ENCODE data around the gene UMOD.

Gene UMOD

DNA sequence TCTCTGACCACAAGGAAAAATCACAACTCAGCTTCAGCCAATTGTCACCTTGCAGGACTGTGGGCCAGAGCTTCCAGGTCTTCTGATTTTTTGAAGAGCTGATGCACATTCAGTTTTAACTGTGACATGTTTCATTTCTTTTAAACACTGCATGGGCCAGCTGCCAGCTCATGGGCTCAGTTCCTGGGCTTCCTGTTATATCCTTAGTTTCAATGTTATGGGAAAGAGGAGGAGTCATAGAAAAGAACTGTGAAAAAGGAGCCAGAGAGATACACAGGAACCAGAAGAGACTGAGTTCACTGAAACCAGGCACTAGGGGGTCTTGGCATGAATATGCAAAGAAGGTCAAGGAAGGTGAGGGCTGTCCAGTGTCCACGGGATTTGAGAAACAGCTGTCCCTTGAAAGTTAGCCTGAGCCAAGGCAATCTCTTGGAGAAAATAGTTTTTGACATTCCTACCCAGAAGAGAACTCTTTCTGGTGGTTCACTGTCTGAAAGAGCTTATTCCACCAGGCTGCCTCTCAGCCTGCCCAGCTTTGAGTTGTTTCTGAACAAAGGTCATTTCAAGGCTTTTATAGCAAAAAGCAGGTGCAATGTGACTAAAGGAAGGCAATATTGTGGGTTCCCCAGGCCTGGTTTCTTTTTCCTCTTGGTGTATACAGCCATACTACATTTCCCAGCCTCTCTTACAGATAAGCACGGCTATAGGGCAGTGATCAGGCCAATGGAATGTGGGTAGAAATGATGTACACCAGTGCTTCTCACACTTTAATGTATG lies 41.5 kb upstream of the UMOD start:
- no peak for ATAC-seq
- TF ChIP-seq PPARA (CRISPR knock-in tag; IDR thresholded peaks at IDR 0.05; ENCODE audit: borderline replicate concordance), result no peak
- TF ChIP-seq CSDC2 (CRISPR knock-in tag; IDR thresholded peaks at IDR 0.05), result no peak
- TF ChIP-seq ZC3H10 (CRISPR knock-in tag; IDR thresholded peaks at IDR 0.05), result no peak
- no peak for TF ChIP-seq ZFP30 (CRISPR knock-in tag; IDR thresholded peaks at IDR 0.05)
- no peak for TF ChIP-seq TSHZ2 (CRISPR knock-in tag; IDR thresholded peaks at IDR 0.05)
- TF ChIP-seq ESRRG (CRISPR knock-in tag; IDR thresholded peaks at IDR 0.05), result no peak

GRCh38 chr16:20391045-20391444 lies 38.5 kb upstream of the UMOD start:
- no peak for ATAC-seq
- TF ChIP-seq ZFP30 (CRISPR knock-in tag; IDR thresholded peaks at IDR 0.05) (no peak), SNAI2 (CRISPR knock-in tag; IDR thresholded peaks at IDR 0.05) (no peak), CSDC2 (CRISPR knock-in tag; IDR thresholded peaks at IDR 0.05) (no peak), POU6F1 (CRISPR knock-in tag; IDR thresholded peaks at IDR 0.05; ENCODE audit: borderline replicate concordance, low read depth) (no peak), RARB (CRISPR knock-in tag; IDR thresholded peaks at IDR 0.05) (no peak), BACH2 (CRISPR knock-in tag; IDR thresholded peaks at IDR 0.05; ENCODE audit: borderline replicate concordance) (no peak), TCF4 (CRISPR knock-in tag; IDR thresholded peaks at IDR 0.05; ENCODE audit: borderline replicate concordance) (no peak), ZFP3 (CRISPR knock-in tag; IDR thresholded peaks at IDR 0.05) (no peak), PPARA (CRISPR knock-in tag; IDR thresholded peaks at IDR 0.05; ENCODE audit: borderline replicate concordance) (no peak), ZC3H10 (CRISPR knock-in tag; IDR thresholded peaks at IDR 0.05) (no peak), ARNTL (CRISPR knock-in tag; IDR thresholded peaks at IDR 0.05; ENCODE audit: borderline replicate concordance, low read depth) (no peak), TOX (CRISPR knock-in tag; IDR thresholded peaks at IDR 0.05; ENCODE audit: borderline replicate concordance) (no peak), ZNF8 (CRISPR knock-in tag; IDR thresholded peaks at IDR 0.05) (no peak), GLIS3 (CRISPR knock-in tag; IDR thresholded peaks at IDR 0.05) (no peak), ESRRG (CRISPR knock-in tag; IDR thresholded peaks at IDR 0.05) (no peak)
- TF ChIP-seq, protein P1, sequence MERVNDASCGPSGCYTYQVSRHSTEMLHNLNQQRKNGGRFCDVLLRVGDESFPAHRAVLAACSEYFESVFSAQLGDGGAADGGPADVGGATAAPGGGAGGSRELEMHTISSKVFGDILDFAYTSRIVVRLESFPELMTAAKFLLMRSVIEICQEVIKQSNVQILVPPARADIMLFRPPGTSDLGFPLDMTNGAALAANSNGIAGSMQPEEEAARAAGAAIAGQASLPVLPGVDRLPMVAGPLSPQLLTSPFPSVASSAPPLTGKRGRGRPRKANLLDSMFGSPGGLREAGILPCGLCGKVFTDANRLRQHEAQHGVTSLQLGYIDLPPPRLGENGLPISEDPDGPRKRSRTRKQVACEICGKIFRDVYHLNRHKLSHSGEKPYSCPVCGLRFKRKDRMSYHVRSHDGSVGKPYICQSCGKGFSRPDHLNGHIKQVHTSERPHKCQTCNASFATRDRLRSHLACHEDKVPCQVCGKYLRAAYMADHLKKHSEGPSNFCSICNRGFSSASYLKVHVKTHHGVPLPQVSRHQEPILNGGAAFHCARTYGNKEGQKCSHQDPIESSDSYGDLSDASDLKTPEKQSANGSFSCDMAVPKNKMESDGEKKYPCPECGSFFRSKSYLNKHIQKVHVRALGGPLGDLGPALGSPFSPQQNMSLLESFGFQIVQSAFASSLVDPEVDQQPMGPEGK (CRISPR knock-in tag; IDR thresholded peaks at IDR 0.05; ENCODE audit: borderline replicate concordance), result no peak
- TF ChIP-seq, protein P2, sequence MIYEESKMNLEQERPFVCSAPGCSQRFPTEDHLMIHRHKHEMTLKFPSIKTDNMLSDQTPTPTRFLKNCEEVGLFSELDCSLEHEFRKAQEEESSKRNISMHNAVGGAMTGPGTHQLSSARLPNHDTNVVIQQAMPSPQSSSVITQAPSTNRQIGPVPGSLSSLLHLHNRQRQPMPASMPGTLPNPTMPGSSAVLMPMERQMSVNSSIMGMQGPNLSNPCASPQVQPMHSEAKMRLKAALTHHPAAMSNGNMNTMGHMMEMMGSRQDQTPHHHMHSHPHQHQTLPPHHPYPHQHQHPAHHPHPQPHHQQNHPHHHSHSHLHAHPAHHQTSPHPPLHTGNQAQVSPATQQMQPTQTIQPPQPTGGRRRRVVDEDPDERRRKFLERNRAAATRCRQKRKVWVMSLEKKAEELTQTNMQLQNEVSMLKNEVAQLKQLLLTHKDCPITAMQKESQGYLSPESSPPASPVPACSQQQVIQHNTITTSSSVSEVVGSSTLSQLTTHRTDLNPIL (CRISPR knock-in tag; IDR thresholded peaks at IDR 0.05; ENCODE audit: low read depth), result no peak

GRCh38 chr16:20388854-20389253 lies 36.3 kb upstream of the UMOD start:
- no peak for TF ChIP-seq TCF4 (CRISPR knock-in tag; IDR thresholded peaks at IDR 0.05; ENCODE audit: borderline replicate concordance)
- no peak for TF ChIP-seq CSDC2 (CRISPR knock-in tag; IDR thresholded peaks at IDR 0.05)
- no peak for TF ChIP-seq ISL1 (CRISPR knock-in tag; IDR thresholded peaks at IDR 0.05)
- ATAC-seq, result no peak

- no peak for ATAC-seq
- no peak for TF ChIP-seq GLIS3 (CRISPR knock-in tag; IDR thresholded peaks at IDR 0.05)
- TF ChIP-seq BACH2 (CRISPR knock-in tag; IDR thresholded peaks at IDR 0.05; ENCODE audit: borderline replicate concordance), result no peak
- TF ChIP-seq POU6F1 (CRISPR knock-in tag; IDR thresholded peaks at IDR 0.05; ENCODE audit: borderline replicate concordance, low read depth), result no peak
- no peak for TF ChIP-seq ZNF70 (CRISPR knock-in tag; IDR thresholded peaks at IDR 0.05)
- TF ChIP-seq ZFP30 (CRISPR knock-in tag; IDR thresholded peaks at IDR 0.05), result no peak
- no peak for TF ChIP-seq ZFP3 (CRISPR knock-in tag; IDR thresholded peaks at IDR 0.05)
- no peak for TF ChIP-seq ESRRG (CRISPR knock-in tag; IDR thresholded peaks at IDR 0.05)
- TF ChIP-seq, protein P2 (CRISPR knock-in tag; IDR thresholded peaks at IDR 0.05; ENCODE audit: low read depth), result no peak
- TF ChIP-seq TOX (CRISPR knock-in tag; IDR thresholded peaks at IDR 0.05; ENCODE audit: borderline replicate concordance), result no peak
- TF ChIP-seq, protein P1 (CRISPR knock-in tag; IDR thresholded peaks at IDR 0.05; ENCODE audit: borderline replicate concordance), result no peak
- no peak for TF ChIP-seq ZC3H10 (CRISPR knock-in tag; IDR thresholded peaks at IDR 0.05)
Observed at GRCh38 chr16:20387978-20388377, 35.5 kb upstream of the UMOD start.
